Measurements from ENCODE around the gene TOR4A. TPM values are rescaled to one million over a fixed set of nuclear protein-coding genes. Genes with fewer than 3 reads are reported as not detected.

Gene TOR4A
- total and polyA plus RNA-seq, 2 experiments from 2014 or later, result 2.0 to 19.0 TPM

DNA sequence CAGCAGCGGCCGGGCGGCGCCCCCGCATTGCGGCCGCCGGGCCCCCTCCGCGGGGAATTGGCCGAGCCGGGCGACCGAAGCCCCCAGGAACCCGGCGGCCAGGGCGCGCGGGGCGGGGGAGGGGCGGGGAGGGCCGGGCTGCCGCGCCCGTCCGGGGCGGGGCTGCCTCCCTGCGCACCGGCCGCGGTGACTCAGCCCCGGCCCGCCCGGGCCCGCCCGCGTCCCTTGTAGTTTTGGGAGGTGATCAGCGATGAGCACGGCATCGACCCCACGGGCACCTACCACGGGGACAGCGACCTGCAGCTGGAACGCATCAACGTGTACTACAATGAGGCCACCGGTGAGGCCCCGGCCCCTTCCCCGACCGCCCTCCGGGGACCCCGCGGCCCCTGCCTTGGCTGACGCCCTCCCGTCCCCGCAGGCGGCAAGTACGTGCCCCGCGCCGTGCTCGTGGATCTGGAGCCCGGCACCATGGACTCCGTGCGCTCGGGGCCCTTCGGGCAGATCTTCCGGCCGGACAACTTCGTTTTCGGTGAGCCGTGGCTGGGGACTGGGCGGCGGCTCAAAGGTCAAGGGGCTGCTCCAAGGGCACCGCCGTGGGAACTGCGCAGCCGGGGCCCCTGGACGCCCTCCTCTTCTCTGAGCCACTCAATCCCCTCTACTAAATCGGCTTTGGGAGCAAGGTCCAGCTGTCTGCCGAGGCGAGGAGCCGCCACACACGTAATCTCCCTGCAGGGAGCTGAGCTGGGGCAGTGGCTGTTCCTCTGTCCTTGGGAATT lies 35.8 kb upstream of the TOR4A start (continued):
- TF ChIP-seq ZNF331 (CRISPR knock-in tag; IDR thresholded peaks at IDR 0.05; ENCODE audit: low read depth) (no peak), STAT1 (IDR thresholded peaks at IDR 0.05; ENCODE audit: unreplicated experiment) (no peak), NANOG (IDR thresholded peaks at IDR 0.05; ENCODE audit: borderline replicate concordance) (no peak), EZH2phosphoT487 (IDR thresholded peaks at IDR 0.05; ENCODE audit: unreplicated experiment) (no peak), CTCF (conservative IDR thresholded peaks at IDR 0.05; ENCODE audit: low read depth in 2 of 2) (no peak), EZH2 (IDR thresholded peaks at IDR 0.05; ENCODE audit: low read depth, unreplicated experiment) (no peak)
- TF ChIP-seq, protein P1, sequence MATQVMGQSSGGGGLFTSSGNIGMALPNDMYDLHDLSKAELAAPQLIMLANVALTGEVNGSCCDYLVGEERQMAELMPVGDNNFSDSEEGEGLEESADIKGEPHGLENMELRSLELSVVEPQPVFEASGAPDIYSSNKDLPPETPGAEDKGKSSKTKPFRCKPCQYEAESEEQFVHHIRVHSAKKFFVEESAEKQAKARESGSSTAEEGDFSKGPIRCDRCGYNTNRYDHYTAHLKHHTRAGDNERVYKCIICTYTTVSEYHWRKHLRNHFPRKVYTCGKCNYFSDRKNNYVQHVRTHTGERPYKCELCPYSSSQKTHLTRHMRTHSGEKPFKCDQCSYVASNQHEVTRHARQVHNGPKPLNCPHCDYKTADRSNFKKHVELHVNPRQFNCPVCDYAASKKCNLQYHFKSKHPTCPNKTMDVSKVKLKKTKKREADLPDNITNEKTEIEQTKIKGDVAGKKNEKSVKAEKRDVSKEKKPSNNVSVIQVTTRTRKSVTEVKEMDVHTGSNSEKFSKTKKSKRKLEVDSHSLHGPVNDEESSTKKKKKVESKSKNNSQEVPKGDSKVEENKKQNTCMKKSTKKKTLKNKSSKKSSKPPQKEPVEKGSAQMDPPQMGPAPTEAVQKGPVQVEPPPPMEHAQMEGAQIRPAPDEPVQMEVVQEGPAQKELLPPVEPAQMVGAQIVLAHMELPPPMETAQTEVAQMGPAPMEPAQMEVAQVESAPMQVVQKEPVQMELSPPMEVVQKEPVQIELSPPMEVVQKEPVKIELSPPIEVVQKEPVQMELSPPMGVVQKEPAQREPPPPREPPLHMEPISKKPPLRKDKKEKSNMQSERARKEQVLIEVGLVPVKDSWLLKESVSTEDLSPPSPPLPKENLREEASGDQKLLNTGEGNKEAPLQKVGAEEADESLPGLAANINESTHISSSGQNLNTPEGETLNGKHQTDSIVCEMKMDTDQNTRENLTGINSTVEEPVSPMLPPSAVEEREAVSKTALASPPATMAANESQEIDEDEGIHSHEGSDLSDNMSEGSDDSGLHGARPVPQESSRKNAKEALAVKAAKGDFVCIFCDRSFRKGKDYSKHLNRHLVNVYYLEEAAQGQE (IDR thresholded peaks at IDR 0.05; ENCODE audit: unreplicated experiment), result no peak

GRCh38 chr9:137242269-137243203 lies 35.0 kb upstream of the TOR4A start:
- H3K27ac Mint-ChIP-seq, result 0 out of 2 replicates have a peak overlapping the region, but pooled peaks have one; percentile 44
- TF ChIP-seq JUNB (IDR thresholded peaks at IDR 0.05; ENCODE audit: unreplicated experiment) (no peak), CTCF (conservative IDR thresholded peaks at IDR 0.05; ENCODE audit: low read depth in 2 of 2) (no peak)

More at GRCh38 chr9:137242269-137243203, 35.0 kb upstream of the TOR4A start:
- peaks cover 20% of the 10 kb centered on the region; the same call in 1 of the 2 replicates for H3K4me1 ChIP-seq (ENCODE audit: insufficient read depth)
- ATAC-seq, result no peak
- H3F3A ChIP-seq (replicated peaks; ENCODE audit: low read depth), result 0 out of 2 replicates have a peak, but pooled peaks cover 29% of the 10 kb centered on the region
- no peak overlapping the region; the same call in 1 of the 2 replicates for H3K27ac ChIP-seq (ENCODE audit: low read depth)
- H3K27me3 ChIP-seq (ENCODE audit: insufficient read depth), result no peaks in the 10 kb centered on the region
- Mint-ChIP-seq H3K27me3 (ENCODE audit: insufficient read depth, low read depth, poor library complexity) (peaks cover 29% of the 10 kb centered on the region), H3K4me1 (peaks cover 35% of the 10 kb centered on the region), H3K36me3 (ENCODE audit: low read depth) (peaks cover 31% of the 10 kb centered on the region), H3K9me3 (no peaks in the 10 kb centered on the region), H3K4me3 (peak overlapping the region; percentile 86)
- peaks cover 29% of the 10 kb centered on the region for H3K79me2 ChIP-seq (replicated peaks; ENCODE audit: insufficient read depth)
- peaks cover 16% of the 10 kb centered on the region for H4K20me1 ChIP-seq (replicated peaks; ENCODE audit: insufficient read depth)
- DNase-seq (ENCODE audit: low spot score), result no peak
- H3K4me2 ChIP-seq, result peak overlapping the region; percentile 90
- no peaks in the 10 kb centered on the region for H3K9me2 ChIP-seq (ENCODE audit: insufficient read depth)
- H2AFZ ChIP-seq, result no peak overlapping the region
- H3K36me3 ChIP-seq (ENCODE audit: insufficient read depth), result no peaks in the 10 kb centered on the region
- H3K4me3 ChIP-seq, result peak overlapping the region; percentile 89

Data from GM23338 (cell line).